ENCODE measurements around the gene RGS16.

Gene RGS16

DNA sequence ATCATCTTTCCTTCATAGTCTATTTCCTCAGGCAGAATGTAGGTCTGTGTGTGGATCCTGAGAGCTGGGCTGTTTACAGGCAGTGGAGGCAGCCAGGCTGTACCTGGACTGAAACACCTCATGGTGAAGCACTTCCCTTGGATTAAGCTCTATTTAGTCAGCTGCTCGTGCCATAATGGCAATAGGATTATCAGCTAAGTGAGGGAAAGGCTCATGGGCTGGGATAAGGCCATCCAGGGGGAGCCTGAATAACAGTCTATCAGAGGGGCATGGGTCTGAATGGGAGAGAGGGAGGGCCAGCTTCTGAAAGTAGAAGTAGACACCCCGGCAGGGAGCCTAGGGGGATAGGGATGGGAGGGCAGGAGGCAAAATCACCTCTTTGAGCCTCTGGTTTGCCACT is 23.5 kb downstream of the RGS16 start:
- no peak for DNase-seq (ENCODE audit: low read depth)

DNA sequence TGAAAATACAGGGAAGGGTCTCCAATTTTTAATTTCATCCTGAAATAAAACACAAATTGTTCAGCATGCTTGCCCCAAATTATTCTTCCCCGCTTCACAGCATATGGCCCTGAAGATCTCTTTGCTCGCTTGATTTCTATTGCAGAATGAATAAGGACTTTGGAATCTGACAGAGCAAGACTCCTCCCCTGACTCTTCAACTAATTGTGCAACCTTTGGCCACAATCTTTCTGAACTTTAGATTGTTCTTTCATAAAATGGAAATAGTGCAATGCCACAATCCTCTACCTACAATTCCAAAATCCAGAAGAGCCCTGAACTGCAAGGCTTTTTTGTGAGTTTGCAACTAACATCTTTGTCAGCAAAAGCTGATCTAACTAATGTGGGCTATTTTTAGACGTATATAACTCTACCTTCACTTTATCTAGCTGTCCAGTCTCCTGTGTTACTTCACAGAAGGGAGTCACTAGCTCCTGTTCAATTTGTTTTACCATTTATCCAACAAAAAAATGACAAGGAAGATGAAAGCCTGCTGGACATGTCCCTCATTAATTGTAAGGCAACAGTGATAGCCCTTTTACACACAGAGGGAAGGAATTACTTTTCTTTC is 28.5 kb downstream of the RGS16 start:
- DNase-seq (ENCODE audit: low read depth) = no peak

DNA sequence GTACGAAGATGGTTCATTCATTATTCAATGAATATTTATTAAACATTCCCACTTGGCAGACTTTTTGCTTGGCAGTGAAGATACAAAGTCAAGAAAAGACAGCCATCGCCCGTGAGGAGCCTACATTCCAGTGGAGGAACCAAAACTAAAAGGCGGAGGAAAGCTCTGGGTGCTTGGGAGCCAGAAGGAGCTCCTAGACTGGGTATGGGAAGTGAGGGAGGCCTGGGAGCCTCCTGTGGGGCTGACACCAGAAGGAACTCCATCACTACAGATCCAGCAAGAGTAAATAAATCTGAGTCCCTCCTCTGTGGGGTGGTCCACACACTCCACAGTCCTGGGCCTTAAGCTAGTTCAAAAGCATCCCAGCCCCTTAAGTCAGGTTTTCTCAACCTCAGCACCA is 30.0 kb downstream of the RGS16 start:
- no peak for DNase-seq (ENCODE audit: low read depth)

DNA sequence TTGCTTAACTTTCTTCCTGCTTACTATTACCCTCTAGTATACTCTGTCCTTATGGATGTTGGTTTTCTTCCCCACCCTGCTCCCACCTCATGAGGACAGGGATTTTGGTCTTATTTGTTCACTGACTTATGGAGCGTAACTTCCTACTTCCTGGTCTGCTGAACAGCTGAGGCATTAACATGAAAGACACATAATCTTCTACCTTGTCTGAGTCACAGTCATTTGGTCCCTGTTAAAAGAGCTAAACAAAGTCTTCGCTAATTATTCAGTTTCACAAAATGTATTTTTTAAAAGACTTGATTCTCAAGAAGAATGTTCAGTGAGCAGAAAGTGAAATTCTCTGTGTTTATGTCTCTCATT is 33.6 kb downstream of the RGS16 start:
- DNase-seq (ENCODE audit: low read depth) = no peak

DNA sequence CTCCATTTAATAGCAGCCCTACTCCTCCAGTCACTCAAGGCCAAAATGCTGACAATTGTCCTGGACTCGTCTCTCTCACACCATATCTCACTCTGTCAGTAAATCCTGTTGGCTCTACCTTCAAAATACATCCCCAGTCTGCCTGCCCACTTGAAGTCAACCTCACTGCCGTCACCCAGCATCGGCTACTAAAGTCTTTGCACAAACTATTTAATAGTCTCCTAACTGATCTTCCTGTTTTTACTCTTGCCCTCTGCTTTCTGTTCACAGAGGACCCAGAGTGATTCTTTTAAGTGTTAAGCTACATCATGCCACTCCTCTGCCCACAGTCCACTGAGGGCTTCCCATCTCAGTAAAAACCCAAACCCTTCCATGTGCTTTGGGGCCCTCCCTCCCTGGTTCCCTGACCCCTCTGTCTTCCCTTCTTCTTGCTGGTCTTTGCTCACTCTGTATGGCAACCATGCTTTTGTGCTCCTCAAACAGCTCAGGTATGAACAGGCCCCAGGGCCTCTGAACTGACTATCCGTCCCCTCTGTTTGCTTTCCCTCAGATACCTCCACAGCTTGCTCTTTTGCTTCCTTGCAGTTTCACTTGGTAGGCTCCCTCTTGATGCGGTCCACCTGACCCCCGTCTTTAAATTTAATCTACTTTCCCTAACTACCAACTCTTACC is 34.1 kb downstream of the RGS16 start:
- DNase-seq (ENCODE audit: low read depth) = no peak

DNA sequence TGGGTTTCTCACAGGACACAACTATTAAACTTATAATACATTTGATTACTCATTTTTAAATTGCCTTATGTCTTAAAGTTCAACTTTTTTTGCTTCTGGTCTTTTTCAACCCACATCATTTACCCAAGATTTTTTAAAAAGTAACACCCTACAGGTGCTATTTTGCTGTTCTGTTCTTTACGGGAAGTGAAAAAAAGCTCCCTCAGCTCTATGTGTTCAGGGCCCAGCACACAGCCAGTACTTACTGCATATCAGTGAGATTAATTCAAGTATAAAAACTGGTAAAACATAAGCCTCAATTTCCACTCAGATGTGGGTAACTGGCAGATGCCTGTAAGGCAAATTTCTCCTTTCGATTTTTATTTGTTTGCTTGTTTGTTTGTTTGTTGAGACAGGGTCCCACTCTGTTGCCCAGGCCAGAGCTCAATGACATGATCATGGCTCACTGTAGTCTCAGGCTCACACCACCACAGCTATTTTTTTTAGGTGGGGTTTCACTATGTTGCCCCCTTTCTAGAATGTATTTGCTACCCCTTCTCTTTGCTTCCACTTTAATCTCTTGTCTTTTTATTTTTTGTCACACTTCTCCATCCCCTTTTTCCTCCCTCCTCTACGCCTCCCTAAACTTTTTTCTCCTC is 35.4 kb downstream of the RGS16 start:
- no peak for DNase-seq (ENCODE audit: low read depth)

DNA sequence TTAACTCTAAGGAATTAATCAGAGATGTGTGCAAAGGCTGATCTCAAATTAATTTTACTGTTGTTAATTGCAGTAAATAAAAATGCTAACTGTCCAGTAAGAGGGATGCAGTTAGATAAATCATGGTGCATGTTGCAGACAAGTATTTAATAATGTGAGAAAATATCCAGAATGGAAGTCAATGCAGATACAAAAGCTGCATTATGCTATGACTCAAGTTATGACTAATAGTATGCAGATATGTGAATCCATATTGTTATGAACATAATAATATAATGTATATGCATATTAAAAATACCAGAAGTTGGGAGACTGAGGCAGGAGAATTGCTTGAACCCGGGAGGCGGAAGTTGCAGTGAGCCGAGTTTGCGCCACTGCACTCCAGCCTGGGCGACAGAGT is 36.6 kb downstream of the RGS16 start:
- no peak for DNase-seq (ENCODE audit: low read depth)

GRCh38 chr1:182565537-182565936 is 38.7 kb downstream of the RGS16 start:
- DNase-seq (ENCODE audit: low read depth) = no peak

GRCh38 chr1:182564406-182565004 is 39.7 kb downstream of the RGS16 start:
- DNase-seq (ENCODE audit: low read depth) = no peak

DNA sequence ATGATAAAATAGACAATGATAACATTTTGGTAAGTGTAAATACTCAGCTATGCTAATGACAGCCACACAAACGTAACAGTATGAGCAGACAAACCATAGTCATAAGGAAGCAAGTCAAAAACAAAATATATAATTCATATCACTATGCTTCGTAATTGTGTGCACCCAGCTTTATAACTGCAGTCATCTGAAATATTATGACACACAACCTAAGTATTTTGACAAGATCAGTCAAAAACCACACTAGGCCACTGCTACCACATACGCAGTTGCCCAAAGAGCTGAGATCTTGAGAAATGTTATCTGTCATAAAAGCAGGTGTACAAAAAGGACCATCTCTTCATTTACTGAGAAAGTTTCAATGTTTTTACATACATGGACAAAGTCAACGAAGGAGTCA is 41.1 kb downstream of the RGS16 start:
- no peak for DNase-seq (ENCODE audit: low read depth)

DNA sequence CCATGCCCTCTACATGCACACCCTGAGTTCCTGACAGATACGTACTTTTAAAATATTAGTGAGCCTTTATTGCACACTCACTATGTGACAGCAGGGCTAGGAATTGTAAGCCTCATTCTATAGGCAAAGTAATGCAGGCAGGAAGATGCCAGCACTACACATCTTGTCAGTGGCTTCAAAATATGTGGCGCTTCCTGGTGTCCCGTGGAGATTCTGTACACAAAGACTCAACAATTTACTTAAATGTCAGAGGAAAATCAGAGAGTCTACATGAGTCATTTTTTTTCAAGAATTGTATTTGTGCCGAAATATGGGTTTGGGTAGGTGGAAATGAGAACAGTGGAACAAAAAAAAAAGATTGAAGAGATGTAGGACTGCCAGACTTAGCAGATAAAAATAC is 42.7 kb downstream of the RGS16 start:
- no peak for DNase-seq (ENCODE audit: low read depth)

DNA sequence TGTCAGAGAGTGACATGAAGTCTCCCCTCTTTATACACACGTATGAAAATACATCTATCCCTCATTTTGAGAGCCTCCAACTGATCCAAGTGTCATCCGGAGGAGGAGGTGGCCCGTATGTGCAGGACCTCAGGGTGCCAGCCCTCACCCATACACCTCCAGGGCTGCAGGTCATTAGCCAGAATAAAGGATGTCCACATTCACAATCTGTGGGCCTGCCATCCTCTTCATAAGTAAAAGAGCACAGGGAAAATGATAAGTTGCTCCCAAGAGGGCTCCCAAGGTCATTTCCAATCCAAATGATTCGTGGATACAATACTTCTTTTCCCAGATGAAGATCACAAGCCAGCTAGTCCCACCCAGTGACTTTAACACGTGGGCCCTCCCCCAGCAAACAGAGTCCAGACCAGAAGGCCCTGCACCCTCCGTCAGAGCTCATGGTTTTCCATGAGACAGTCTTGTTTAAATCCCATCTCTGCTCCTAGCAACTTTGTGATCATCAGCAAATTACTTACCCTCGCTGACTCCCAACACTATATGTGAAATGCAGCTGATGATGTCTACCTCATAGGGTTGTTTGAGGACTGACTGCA is 43.7 kb downstream of the RGS16 start:
- DNase-seq (ENCODE audit: low read depth) = no peak

DNA sequence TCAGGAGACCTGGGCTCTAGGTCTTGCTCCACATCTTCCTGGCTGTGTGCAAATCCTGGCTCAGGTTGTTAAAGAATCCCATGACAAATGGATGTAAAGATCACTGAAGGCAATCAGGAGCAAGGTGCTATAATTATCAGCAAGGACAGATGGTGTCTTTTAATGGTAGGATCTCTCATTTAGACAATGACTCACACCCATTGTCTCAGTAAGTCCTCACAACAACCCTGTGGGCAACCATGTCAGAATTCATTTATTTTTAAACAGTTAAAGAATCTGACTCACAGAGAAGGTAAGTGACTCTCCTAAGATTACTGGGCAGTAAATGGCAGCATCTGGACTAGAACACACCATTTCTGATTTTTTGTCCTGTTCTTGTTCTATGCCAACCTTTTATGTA is 47.9 kb downstream of the RGS16 start:
- no peak for DNase-seq (ENCODE audit: low read depth)

DNA sequence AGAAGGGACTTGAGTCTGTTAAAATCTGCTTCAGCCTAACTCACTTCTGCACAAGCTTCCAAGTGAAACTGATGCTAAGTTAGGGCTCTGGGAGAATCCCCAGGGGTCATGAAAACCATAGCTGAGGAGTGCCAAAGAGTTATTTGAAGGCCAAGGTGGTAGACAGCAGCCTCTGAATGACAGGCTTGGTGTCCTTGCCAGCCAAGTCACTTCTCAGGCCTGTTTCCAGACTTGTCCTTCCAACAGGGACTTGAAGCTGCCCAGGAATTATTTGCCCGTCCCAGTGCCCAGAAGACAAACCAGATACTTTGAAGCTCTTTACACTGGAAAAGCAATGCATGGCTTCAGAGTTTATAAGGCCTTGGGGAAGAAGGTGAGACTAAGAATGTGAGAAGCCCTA is 48.7 kb downstream of the RGS16 start:
- no peak for DNase-seq (ENCODE audit: low read depth)

DNA sequence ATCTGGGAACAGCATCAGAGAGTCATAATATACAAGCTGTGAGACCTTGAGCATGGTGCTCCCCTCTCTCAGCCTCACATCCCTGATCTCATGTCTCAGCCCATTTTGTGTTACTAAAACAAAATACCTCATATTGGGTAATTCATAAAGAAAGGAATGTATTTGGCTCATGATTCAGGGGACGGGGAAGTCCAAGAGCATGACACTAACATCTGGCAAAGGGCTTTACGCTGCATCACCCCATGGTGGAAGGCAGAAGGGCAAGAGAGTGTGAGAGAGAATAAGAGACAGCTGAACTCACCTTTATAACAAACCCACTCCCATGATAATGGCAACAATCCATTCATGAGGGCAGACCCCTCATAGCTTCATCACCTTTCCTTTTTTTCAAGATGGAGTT is 51.7 kb downstream of the RGS16 start:
- no peak for DNase-seq (ENCODE audit: low read depth)

GRCh38 chr1:182549811-182550210 is 54.4 kb downstream of the RGS16 start:
- no peak for DNase-seq (ENCODE audit: low read depth)

DNA sequence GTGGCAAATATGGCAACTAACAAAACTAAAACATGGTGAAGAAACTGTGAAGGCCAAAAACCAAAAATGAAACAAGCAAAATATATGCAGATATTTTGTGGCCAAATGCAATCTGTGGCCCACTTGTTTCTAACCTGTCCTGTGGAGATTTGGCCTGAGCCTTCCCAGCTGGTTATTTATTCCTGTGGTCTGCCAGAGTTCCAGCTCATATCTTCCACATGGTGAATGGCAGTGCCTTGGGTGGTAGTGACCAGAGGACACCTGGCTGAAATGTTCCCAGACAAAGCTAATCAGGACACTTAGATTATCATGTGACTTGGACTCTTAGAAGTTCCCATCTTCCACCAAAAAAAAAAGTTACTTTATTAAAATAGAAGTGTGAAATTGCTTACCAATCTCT is 54.8 kb downstream of the RGS16 start:
- DNase-seq (ENCODE audit: low read depth) = no peak

Data from T-helper 22 cell (primary cell).